Keratinocyte (primary cell): Measurements from ENCODE around the gene FAM50B.

Experiments
- CTCF ChIP-seq, 3 experiments: IDR thresholded peaks in 1 of 3; conservative IDR thresholded peaks in 1 of 3; optimal IDR thresholded peaks in 1 of 3; 2 replicates in 2 of 3; 3 replicates in 1 of 3; pipeline versions ENCODE3 to v1.5.1; 2011; ENCODE audit warnings: low read length in 3 of 3, mild to moderate bottlenecking in 3 of 3, moderate library complexity in 2 of 3, control low read depth in 1 of 3, inconsistent platforms in 1 of 3; ENCODE audit not compliant: insufficient read depth in 2 of 3; ENCODE audit errors: extremely low read depth in 1 of 3
- EZH2 ChIP-seq: IDR thresholded peaks from one replicate; pipeline ENCODE4 v1.6.1; 2012; ENCODE audit warnings: inconsistent platforms, mild to moderate bottlenecking, low read length, moderate library complexity

GRCh38 chr6:3855866-3856265 lies 6.7 kb downstream of the FAM50B start:
- no peak for TF ChIP-seq CTCF (optimal IDR thresholded peaks at IDR 0.05 in 1 of 3, IDR thresholded peaks at IDR 0.05 in 1 of 3, conservative IDR thresholded peaks at IDR 0.05 in 1 of 3; ENCODE audit: extremely low read depth in 1 of 3, insufficient read depth in 2 of 3, low read length in 3 of 3)
- TF ChIP-seq EZH2 = no peak
